ENCODE measurements around the gene ASTN1.

The ASTN1 gene

GRCh38 chr1:176879784-176880620, 284.5 kb downstream of the ASTN1 start:
- H3K4me3 ChIP-seq (ENCODE audit: low read length): no peak overlapping the region
- no peak for DNase-seq (ENCODE audit: low read depth)
- TF ChIP-seq CTCF (conservative IDR thresholded peaks at IDR 0.05; ENCODE audit: low read depth, low read length): no peak

- peak; percentile 24 for TF ChIP-seq CTCF (conservative IDR thresholded peaks at IDR 0.05; ENCODE audit: low read depth, low read length)
- DNase-seq (ENCODE audit: low read depth): no peak
- no peak overlapping the region for H3K4me3 ChIP-seq (ENCODE audit: low read length)
These were observed 285.6 kb downstream of the ASTN1 start for GRCh38 chr1:176878750-176879536.

GRCh38 chr1:176877557-176877956, 287.0 kb downstream of the ASTN1 start:
- no peak overlapping the region for H3K4me3 ChIP-seq (ENCODE audit: low read length)
- no peak for TF ChIP-seq CTCF (conservative IDR thresholded peaks at IDR 0.05; ENCODE audit: low read depth, low read length)
- no peak for DNase-seq (ENCODE audit: low read depth)

GRCh38 chr1:176876966-176877515, 287.5 kb downstream of the ASTN1 start:
- H3K4me3 ChIP-seq (ENCODE audit: low read length): no peak overlapping the region
- DNase-seq (ENCODE audit: low read depth): no peak
- TF ChIP-seq CTCF (conservative IDR thresholded peaks at IDR 0.05; ENCODE audit: low read depth, low read length): no peak

GRCh38 chr1:176869577-176869976, 294.9 kb downstream of the ASTN1 start:
- no peak for TF ChIP-seq CTCF (conservative IDR thresholded peaks at IDR 0.05; ENCODE audit: low read depth, low read length)
- no peak overlapping the region for H3K4me3 ChIP-seq (ENCODE audit: low read length)
- no peak for DNase-seq (ENCODE audit: low read depth)

- no peak for TF ChIP-seq CTCF (conservative IDR thresholded peaks at IDR 0.05; ENCODE audit: low read depth, low read length)
- H3K4me3 ChIP-seq (ENCODE audit: low read length): no peak overlapping the region
- DNase-seq (ENCODE audit: low read depth): no peak
These were observed 298.3 kb downstream of the ASTN1 start for GRCh38 chr1:176866011-176866714.
